GM19397 (cell line): ENCODE results near the gene RIMBP3C.
A peak's percentile ranks its signal among the peaks of the same experiment; 100 is the strongest.
"Not testable (repeated sequence)": the region's sequence is repeated elsewhere in the genome, so short reads cannot be mapped to it uniquely, and the experiment has no call there.

Source experiments
- ATAC-seq: cut with Tn5 transposase; IDR thresholded peaks from one replicate; pipeline ENCODE4 v1.9.1; 2021; ENCODE audit warnings: mild to moderate bottlenecking, moderate library complexity; ENCODE audit not compliant: unreplicated experiment

RIMBP3C gene, protein sequence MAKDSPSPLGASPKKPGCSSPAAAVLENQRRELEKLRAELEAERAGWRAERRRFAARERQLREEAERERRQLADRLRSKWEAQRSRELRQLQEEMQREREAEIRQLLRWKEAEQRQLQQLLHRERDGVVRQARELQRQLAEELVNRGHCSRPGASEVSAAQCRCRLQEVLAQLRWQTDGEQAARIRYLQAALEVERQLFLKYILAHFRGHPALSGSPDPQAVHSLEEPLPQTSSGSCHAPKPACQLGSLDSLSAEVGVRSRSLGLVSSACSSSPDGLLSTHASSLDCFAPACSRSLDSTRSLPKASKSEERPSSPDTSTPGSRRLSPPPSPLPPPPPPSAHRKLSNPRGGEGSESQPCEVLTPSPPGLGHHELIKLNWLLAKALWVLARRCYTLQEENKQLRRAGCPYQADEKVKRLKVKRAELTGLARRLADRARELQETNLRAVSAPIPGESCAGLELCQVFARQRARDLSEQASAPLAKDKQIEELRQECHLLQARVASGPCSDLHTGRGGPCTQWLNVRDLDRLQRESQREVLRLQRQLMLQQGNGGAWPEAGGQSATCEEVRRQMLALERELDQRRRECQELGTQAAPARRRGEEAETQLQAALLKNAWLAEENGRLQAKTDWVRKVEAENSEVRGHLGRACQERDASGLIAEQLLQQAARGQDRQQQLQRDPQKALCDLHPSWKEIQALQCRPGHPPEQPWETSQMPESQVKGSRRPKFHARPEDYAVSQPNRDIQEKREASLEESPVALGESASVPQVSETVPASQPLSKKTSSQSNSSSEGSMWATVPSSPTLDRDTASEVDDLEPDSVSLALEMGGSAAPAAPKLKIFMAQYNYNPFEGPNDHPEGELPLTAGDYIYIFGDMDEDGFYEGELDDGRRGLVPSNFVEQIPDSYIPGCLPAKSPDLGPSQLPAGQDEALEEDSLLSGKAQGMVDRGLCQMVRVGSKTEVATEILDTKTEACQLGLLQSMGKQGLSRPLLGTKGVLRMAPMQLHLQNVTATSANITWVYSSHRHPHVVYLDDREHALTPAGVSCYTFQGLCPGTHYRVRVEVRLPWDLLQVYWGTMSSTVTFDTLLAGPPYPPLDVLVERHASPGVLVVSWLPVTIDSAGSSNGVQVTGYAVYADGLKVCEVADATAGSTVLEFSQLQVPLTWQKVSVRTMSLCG (N-terminal part only)

DNA sequence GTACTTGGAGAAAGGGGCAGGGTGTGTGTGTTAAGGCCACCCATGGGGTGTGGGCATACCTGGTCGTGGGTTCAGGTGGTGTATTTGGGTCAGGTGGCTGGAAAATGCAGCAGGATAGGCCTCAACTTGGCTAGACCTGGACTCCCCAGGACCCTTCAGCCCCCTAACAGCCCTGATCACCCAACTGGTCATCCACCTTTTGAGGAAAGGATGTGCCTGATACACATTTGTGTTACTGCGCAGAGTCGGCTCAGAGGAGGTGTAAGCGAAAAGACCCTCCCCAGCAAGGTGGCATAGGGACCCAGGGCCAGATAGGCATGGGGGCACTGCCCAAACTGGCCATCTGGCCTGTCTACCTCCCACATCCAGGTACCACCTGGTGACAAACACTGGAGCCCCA, at the start of gene RIMBP3C:
RIMBP3C (minus strand) TSS at position 101 of the 400 bp plus-strand sequence. CDS start 485 bp downstream, outside the sequence.
- ATAC-seq: not testable (repeated sequence)

DNA sequence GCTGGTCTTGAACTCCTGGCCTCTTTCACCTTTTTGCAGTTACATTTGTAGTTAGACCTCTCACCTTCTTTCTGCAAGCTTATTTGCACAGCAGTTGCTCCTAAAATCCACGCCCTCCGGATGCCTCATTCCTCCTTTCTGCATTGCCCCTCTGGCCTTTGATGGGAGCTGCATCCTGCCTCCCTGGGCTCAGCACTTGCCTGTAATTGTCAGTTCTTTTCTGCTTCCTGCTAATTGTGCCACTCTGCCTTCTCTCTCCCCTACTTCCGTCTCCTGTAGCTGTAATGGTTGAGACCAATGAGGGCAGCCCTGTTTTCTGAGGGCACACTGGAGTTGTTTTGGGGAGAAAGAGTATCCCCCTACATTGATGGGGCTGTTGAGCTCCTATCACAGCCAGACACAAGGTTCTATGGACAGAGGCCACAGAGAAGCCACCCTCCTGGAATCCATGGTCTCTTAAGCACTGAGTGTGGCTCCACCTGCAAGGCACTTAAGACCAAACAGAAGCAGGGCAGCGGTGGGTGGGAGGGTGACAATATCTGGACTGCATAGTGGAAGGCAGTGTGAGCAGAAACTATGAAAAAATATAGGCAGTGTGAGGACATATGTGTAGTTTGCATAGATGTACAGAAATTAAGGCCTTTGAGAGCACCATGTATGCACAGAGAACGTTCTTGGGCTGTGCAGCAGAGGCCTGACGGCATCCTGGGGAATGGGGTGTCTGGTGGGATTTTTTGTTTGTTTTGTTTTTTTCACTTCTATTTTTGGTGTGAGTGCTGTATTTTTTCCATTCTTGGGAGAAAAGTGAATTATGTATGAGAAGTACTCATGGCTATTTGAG, 48.0 kb upstream of the RIMBP3C start:
- ATAC-seq: no peak

DNA sequence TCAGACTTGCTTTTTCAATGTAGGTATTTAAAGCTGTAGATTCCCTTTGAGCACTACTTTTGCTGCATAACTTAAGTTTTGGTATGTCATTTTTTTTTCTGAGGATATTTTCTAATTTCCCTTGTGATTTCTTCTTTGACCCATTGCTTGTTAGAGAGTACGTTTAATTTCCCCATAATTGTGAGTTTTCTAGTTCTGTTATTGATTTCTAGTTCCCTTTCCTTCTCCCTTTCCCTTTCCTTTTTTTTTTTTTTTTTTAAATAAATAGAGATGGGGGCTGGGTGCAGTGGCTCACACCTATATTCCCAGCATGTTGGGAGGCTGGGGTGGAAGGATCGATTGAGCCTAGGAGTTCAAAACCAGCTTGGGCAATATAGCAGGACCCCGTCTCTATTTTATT, 47.0 kb upstream of the RIMBP3C start:
- ATAC-seq: no peak

DNA sequence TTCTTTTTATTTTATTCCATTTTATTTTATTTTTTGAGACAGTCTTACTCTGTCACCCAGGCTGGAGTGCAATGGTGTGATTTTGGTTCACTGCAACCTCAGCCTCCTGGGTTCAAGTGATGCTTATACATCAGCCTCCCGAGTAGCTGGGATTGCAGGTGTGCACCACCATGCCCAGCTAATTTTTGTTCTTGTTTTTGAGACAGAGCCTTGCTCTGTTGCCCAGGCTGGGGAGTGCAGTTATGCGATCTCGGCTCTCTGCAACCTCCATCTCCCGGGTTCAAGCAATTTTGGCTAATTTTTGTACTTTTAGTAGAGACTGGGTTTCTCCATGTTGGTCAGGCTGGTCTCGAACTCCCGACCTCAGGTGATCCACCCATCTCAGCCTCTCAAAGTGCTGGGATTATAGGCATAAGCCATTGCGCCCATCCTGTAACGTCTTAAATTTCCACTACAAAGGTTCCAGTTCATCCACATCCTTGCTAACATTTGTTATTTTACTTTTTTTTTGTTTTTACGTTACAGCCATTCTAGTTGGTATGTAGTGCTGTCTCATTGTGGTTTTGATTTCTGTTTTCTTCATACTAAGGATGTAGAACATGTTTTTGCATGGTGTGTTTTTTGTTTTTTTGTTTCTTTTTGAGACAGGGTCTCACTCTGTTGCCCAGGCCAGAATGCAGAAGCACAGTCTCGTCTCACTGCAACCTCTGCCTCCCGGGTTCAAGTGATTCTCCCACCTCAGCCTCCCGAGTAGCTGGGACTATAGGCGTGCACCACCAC, 45.3 kb upstream of the RIMBP3C start:
- ATAC-seq: not testable (repeated sequence)

DNA sequence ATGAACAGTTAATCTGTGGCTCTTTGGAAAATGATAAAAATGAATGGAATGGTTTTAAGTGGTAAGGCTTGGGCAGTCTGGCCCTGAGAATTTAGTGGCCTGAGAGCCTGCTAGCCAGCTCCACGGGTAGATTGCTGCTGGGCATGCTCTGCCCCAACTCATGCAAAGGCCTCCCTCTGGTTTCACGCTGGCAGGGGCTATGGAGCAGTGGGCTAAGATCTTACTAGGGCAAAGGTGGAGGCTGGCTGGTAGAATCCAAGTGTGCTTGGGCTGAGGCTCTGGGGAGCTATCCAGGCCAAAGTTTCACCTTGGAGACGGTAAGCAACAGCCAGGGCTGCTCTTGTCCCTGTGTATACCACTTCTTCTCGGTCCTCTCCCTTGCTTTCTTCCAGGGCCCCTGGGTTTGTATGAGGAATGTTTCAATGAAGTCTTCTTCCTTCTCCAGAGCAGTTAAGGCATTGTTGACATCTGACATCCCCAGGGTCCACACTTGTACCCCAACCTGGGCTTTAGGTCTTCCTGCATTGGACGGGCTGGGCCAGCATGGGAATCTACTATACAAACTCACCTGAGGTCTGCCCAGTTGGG, 43.7 kb upstream of the RIMBP3C start:
- no peak for ATAC-seq

DNA sequence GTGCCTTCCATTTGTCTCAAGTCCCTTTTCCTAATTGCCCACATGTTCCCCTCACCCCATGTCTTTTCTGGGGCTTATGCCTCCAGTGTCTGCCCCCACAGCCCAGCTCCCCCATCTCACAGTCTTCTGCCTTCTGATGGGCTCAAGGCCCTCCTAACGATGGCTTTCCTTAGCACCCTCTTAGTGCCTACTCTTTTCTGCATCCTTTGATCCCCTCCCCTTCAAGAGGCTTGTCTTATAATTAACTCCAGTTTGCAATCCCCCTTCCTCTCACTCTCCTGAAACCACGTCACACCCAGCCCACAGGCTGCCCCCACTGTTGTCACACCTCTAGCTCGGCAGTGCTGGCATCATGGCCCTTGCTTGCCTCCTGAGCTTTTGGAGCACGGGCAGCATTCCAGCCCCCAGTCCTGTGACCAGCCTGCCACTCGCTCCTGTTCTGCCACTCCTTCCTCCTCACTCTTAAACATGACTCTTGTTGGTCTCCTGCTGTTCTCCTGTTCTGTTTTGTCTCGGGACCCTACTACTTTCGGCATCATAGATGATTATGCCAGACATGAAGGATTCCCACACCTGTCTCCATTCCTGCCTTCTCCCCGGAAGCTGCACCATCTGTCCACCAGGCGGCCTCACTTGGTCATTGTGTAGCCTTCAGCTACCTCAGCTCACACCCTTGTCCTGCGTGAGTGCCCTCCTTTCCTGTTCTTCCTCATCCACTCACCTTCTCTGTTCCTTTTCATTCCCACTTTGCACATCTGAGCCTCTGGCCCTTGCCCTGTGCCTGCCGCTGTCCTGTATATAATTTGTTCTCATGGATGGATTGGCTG, 42.4 kb upstream of the RIMBP3C start:
- no peak for ATAC-seq

DNA sequence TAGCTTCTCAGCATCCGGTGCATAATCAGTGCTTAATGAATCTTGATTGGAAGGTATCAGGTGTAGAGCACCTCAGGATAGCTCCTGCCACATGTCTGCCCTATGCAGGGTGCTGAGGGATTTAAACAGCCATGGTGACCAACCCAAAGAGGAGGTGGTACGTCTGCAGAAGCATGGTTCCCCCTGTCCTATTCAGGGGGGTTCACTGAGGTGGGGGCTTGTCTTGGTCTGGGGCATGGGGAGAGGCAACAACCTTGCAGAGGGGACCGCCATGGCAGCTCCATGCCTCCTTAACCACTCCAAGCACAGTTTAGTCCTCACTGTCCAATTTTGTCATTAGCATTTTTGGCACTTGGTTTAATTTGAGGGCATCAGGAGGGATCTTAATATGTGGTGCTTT, 41.2 kb upstream of the RIMBP3C start:
- ATAC-seq: no peak

DNA sequence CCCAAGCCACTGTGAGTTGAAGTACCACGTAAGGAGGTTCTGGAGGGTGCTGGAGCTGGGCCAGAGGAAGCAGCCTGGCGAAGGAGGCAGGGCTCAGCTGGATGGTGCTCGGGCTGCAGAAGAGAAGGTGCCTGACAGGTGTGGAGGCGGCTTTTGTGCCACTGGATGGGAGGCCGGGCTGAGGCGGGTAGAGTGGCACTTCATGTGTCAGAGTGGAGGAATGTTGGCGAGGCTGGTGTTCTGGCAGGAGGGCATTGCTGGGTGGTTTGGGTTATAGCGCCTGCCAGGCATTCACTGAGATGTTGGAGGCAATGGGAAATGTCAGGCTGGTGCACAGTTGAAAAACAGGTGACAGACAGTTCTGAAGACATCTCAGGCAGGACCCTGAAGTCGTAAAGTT, 40.4 kb upstream of the RIMBP3C start:
- ATAC-seq: no peak

DNA sequence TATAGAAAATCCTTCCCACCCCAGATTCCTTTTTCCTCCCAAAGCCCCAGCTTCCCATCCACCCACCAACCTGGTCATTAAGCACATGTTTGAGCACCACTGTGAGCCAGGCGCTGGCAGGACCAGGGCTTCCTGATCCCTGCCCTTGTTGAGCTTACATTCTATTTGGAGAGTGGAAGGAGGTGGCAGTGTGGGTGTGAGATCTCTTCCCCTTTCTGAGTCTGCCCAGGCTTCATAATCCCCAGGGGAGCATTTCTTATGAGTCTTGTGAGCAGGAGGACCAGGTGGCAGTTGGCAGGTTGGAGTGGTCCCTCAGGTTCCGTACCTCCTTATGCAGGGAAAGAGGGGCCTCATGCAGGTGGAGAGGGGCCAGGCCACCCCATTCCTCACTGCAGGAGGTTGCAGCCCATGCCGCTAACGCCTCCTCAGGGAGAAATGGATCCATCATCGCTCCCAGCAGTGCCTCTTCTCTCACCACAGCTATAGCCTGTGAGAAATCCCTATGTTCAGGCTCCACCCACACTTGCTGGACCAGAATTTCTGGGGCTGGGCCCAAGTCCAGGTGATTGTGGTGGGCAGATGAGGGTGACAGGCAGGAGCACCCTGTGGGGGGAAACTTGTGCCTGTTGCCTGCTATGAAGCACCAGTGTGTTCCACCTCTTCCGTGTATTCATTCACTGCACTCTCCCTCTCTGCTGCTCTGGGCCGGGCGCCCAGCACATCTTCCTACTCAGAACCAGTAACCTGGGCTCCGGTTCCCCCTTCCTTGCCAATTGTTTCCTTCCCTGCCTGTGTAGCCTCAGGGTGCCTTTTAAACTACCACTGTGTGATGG, 39.8 kb upstream of the RIMBP3C start:
- ATAC-seq: no peak

DNA sequence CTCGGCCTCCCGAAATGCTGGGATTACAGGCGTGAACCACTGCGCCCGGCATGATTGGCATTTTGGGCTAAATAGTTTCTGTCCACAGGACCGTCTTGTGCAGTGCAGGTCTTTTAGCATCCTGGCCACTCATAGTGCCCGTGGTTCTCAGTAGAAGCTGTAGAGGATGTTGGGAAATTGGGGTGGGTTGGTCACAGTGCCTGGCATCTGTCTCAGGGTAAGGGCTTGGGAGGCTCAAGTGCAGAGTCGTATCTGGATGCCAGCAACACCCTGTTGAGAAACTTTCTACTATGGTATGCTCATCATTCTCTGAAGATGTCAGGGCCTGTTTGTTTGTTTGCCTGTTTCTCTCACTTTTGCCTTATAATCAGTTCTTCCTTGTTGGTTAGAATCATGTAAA, 38.1 kb upstream of the RIMBP3C start:
- ATAC-seq: no peak

DNA sequence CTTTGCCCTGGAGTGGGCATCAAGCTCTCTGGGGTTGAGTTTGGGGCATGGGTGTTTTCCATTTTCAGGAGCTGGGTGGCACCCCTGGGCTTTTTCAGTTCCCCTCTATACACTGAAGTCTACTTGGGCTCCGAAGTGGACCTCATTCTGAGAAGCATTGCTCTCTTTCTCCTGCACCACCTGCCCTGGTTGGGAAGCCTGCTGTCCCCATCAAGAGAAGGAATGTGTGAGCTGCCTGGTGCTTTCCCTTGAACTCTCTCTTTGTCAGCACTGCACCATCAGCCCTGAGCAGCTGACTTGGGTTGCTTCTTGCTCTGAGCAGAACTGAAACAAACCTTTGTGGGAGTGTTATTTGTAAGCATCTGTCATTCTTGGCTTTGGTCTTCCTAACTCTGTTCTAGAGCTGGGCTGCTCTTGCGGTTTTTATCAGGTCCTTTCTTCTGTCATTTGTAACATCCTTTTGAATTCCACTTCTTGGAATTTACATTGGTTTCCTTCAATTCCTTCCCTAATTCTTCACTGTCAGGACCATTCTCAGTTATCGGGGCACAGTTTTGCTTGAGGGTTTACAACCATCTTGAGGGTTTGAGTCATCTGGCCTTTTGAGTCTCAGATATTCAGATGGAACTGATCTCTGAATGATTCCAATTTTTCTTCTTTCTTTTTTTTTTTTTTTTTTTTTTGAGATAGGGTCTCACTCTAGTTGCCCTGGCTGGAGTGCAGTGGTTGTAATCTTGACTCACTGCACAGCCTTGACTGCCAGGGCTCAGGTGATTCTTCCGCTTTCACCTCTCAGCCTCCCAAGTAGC, 36.7 kb upstream of the RIMBP3C start:
- peak; percentile 80 for ATAC-seq

DNA sequence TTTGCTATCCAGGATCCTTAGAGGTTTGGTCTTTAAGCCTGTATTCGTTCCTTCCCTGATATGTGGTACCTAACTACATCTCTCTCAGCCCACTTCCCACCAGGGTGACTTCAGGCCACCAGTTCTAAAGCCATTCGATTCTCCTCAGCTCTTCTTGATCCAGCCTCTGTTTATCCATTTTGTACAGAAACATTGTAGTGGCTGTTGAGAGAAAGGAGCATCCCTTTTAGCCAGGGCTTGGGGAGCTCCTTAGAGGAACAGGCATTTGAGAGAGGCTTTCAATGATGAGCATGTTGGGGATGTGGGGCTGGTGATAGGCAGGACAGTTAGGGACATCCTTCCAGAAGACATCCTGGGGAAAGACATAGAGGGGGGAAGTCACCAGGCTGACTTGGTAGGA, 34.1 kb upstream of the RIMBP3C start:
- no peak for ATAC-seq

DNA sequence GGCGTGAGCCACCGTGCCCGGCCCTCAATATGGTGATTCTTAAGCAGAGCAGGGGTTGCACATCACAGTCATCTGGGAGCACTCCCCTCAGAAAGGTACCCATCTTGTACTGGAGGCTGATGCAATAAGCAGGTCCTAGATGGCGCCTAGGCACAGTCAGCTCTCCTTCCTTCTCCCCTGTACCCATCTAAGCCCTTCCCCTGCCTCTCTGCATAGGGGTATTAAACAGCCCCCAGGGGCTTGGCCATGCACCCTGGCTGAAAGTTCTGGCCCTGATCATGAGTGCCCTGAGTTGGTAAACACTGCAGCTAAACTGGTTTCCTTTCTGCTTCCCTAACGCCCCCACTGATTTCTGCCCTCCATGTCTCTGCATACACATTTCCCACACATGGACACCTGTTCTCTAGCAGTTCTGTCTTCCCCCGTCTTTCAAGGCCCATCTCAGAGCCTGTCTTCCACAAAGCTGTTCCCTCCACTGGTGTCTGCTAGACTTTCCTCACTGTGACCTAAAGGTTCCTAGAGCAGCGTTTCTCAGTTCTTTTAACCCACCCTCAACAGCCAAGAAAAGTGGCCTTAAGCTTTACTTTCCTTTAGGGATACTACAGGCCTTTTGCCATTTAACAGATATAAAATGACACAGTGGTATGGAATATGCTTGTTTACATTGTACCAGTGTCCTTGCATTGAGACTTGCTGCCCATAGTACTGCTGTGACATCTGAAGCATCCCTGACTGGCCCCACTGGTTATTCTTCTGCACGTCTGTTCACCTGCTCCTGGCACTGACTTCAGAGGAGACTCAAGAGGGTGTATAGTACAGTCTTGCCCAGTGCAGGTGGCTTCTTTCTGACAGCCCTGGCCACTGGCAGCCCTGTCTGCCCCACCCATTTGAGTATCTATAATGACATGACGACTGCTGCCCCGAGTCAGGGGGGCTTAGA, 31.8 kb upstream of the RIMBP3C start:
- ATAC-seq: no peak

DNA sequence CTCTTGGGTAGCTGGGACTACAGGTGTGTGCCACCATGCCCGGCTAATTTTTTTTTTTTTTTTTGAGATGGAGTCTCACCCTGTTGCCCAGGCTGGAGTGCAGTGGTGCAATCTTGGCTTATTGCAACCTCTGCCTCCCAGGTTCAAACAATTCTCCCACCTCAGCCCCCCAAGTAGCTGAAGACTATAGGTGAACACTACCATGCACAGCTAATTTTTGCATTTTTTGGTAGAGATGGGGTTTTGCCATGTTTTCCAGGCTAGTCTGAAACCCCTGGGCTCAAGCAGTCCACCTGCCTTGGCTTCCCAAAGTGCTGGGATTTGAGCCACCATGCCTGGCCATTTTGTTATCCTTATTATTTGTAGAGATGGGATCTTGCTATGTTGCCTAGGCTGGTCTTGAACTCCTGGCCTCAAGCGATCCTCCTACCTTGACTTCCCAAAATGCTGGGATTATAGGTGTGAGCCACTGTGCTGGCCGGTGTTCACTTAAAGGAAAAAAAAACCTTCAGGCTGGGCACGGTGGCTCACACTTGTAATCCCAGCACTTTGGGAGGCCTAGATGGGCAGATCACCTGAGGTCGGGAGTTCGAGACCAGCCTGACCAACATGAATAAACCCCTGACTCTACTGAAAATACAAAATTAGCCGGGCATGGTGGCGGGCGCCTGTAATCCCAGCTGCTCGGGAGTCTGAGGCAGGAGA, 29.9 kb upstream of the RIMBP3C start:
- ATAC-seq: not testable (repeated sequence)

DNA sequence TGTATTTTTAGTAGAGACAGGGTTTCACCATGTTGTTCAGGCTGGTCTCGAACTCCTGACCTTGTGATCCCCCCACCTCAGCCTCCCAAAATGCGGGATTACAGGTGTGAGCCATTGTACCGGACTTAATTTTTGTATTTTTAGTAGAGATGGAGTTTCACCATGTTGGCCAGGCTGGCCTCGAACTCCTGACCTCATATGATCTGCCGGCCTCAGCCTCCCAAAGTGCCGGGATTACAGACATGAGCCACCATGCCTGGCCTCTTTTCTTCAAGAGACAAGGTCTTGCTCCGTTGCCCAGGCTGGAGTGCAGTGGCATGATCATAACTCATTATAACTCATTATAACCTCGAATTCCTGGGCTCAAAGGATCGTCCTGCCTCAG, 29.4 kb upstream of the RIMBP3C start:
- not testable (repeated sequence) for ATAC-seq
